Loucy (cell line): Measurements from ENCODE around the gene ARMH3.

Experiments used
- EZH2phosphoT487 ChIP-seq: fragments of 200-600 bp; IDR thresholded peaks from 2 replicates; pipeline ENCODE4 v1.6.1; 2018; ENCODE audit warnings: antibody characterized with exemption, mild to moderate bottlenecking, moderate library complexity, borderline replicate concordance
- TF ChIP-seq, protein P1 (sequence below): fragments of 200-600 bp; sonication (generic); conservative IDR thresholded peaks from 2 replicates; pipeline ENCODE4 v1.5.1; 2014; ENCODE audit warnings: mild to moderate bottlenecking, antibody characterized with exemption, low read length

DNA sequence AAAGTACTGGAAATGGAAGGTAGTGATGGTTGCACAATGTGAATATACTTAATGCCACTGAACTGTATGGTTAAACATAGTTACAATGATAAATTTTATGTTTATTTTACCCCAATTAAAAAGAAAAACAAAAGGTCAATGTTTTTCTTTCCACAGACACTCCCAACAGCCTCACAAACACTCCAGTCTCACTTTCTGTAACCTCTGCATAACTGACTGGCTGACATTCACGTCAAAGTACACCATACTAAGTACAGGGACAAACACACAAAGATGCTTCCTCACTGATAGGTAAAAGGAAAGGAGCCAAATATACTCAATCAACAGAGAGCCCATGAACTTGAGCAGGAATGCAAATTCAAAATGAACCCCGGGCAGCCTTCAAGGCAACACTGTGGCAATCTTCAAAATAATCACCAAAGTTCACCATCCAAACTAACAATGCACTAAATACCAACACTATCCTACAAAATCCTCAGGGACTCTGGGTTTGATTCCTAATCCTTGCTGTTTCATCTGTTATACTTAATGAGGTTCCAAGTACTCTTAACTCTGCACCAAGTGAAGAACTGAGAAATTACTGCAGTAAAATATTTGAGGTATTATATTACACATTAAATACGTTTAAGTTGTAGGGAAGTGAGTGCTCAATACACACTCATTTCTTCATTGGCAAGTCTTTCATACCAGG lies 90.8 kb downstream of the ARMH3 start:
- TF ChIP-seq, protein P1, sequence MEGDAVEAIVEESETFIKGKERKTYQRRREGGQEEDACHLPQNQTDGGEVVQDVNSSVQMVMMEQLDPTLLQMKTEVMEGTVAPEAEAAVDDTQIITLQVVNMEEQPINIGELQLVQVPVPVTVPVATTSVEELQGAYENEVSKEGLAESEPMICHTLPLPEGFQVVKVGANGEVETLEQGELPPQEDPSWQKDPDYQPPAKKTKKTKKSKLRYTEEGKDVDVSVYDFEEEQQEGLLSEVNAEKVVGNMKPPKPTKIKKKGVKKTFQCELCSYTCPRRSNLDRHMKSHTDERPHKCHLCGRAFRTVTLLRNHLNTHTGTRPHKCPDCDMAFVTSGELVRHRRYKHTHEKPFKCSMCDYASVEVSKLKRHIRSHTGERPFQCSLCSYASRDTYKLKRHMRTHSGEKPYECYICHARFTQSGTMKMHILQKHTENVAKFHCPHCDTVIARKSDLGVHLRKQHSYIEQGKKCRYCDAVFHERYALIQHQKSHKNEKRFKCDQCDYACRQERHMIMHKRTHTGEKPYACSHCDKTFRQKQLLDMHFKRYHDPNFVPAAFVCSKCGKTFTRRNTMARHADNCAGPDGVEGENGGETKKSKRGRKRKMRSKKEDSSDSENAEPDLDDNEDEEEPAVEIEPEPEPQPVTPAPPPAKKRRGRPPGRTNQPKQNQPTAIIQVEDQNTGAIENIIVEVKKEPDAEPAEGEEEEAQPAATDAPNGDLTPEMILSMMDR = no peak
- no peak for TF ChIP-seq EZH2phosphoT487
